GM21528 (cell line): Measurements from ENCODE around the gene FAM98C.
"Not testable (repeated sequence)": the region's sequence is repeated elsewhere in the genome, so short reads cannot be mapped to it uniquely, and the experiment has no call there.

Experiments used
- ATAC-seq: cut with Tn5 transposase; IDR thresholded peaks from one replicate; pipeline ENCODE4 v1.9.1; 2021; ENCODE audit warnings: mild to moderate bottlenecking, moderate library complexity; ENCODE audit not compliant: unreplicated experiment, low FRiP score

The FAM98C gene

GRCh38 chr19:38392707-38393308 lies 10.1 kb upstream of the FAM98C start:
- no peak for ATAC-seq

GRCh38 chr19:38394488-38394887 lies 8.4 kb upstream of the FAM98C start:
- ATAC-seq, result no peak

- ATAC-seq, result no peak
These were observed 7.3 kb upstream of the FAM98C start for GRCh38 chr19:38395381-38396114.

GRCh38 chr19:38399081-38399480 lies 3.8 kb upstream of the FAM98C start:
- ATAC-seq, result no peak

GRCh38 chr19:38399537-38399936 lies 3.4 kb upstream of the FAM98C start:
- no peak for ATAC-seq

- ATAC-seq, result no peak
These were observed 2.5 kb upstream of the FAM98C start for GRCh38 chr19:38400361-38400760.

- no peak for ATAC-seq
These were observed 1.7 kb upstream of the FAM98C start for GRCh38 chr19:38401148-38401547.

GRCh38 chr19:38402623-38402966 lies 298 bp upstream of the FAM98C start:
- no peak for ATAC-seq

- no peak for ATAC-seq
These were observed 2.0 kb downstream of the FAM98C start for GRCh38 chr19:38404858-38405257.

- no peak for ATAC-seq
These were observed 2.4 kb downstream of the FAM98C start for GRCh38 chr19:38405276-38405675.

GRCh38 chr19:38409631-38410133 lies 6.8 kb downstream of the FAM98C start:
- ATAC-seq, result no peak

GRCh38 chr19:38410407-38410806 lies 7.5 kb downstream of the FAM98C start:
- not testable (repeated sequence) for ATAC-seq

- no peak for ATAC-seq
These were observed 8.3 kb downstream of the FAM98C start for GRCh38 chr19:38411041-38411712.

- ATAC-seq, result not testable (repeated sequence)
These were observed 9.0 kb downstream of the FAM98C start for GRCh38 chr19:38411898-38412297.

- no peak for ATAC-seq
These were observed 9.6 kb downstream of the FAM98C start for GRCh38 chr19:38412491-38412890.

- no peak for ATAC-seq
These were observed 10.1 kb downstream of the FAM98C start for GRCh38 chr19:38412961-38413360.

GRCh38 chr19:38413416-38413815 lies 10.5 kb downstream of the FAM98C start:
- ATAC-seq, result no peak

- ATAC-seq, result no peak
These were observed 14.3 kb downstream of the FAM98C start for GRCh38 chr19:38417146-38417543.

- no peak for ATAC-seq
These were observed 14.9 kb downstream of the FAM98C start for GRCh38 chr19:38417544-38418506.

- no peak for ATAC-seq
These were observed 18.0 kb downstream of the FAM98C start for GRCh38 chr19:38420935-38421334.
